ENCODE data around the gene ABCB10. TPM values are rescaled to one million over a fixed set of nuclear protein-coding genes. Genes with fewer than 3 reads are reported as not detected.
"Not testable (repeated sequence)": the region's sequence is repeated elsewhere in the genome, so short reads cannot be mapped to it uniquely, and the experiment has no call there.

The ABCB10 gene
- total RNA-seq, 1 donor from 2014 or later = 20.2 TPM

DNA sequence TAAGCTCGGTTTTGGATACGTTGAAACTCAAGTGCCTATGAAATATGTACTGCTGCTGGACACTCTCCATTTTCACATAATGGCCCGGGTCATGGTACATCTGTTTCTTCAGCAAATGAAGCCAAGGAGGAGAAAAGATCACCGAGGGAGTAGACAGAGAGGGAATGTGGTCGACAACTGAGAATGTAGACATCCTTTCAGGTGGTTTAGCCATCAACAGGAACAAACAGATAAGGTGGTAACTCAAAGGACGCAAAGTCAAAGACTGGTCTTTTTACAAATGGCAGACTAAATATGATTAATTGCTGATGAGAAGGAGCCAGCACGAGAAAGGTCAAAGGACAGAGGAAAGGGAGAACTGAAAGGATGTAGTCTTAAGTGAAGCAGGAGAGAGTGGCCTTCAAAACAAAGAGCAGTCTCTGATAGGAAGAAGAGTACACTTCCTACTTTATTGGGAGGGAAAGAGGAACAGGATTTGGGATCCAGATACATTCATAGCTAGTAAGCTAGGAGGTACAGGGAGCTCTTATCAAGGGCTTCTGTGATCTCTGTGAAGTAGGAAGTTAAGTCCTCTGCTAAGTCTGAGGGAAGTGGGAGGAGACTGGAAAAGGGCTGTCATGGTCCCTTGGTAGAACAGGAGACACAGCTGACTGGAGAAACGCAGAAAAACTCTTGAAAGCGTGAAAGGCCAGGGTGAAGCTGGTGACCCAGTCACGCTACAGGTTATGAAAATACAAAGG, 78.7 kb downstream of the ABCB10 start:
- Mint-ChIP-seq H3K36me3 (ENCODE audit: unreplicated experiment) (peaks cover 45% of the 10 kb centered on the region), H3K27me3 (ENCODE audit: unreplicated experiment) (no peaks in the 10 kb centered on the region), H3K4me3 (ENCODE audit: unreplicated experiment) (no peak overlapping the region), H3K27ac (ENCODE audit: unreplicated experiment) (no peak overlapping the region), H3K9me3 (ENCODE audit: unreplicated experiment) (no peaks in the 10 kb centered on the region), H3K4me1 (ENCODE audit: unreplicated experiment) (no peaks in the 10 kb centered on the region)
- no peak for TF ChIP-seq CTCF (IDR thresholded peaks at IDR 0.05)
- DNase-seq (ENCODE audit: extremely low spot score, unreplicated experiment) = no peak

DNA sequence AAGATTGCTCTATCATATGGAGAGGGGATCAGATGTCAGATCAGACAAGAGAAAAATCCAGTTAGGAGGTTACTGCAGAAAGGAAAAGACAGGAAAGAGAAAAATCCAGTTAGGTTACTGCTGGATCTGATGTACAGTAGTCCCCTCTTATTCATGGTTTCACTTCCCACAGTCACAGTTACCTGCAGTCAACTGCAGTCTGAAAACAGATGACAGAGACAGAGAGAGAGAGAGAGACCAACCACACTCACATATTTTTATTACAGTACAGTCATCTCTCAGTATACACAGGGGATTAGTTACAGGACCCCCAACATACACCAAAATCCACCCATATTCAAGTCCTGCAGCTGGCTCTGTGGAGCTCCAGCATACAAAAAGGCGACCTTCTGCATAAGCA, 79.7 kb downstream of the ABCB10 start:
- no peak for TF ChIP-seq CTCF (IDR thresholded peaks at IDR 0.05)
- Mint-ChIP-seq H3K27ac (ENCODE audit: unreplicated experiment) (no peak overlapping the region), H3K27me3 (ENCODE audit: unreplicated experiment) (no peaks in the 10 kb centered on the region), H3K9me3 (ENCODE audit: unreplicated experiment) (no peaks in the 10 kb centered on the region), H3K4me1 (ENCODE audit: unreplicated experiment) (no peaks in the 10 kb centered on the region), H3K4me3 (ENCODE audit: unreplicated experiment) (no peak overlapping the region), H3K36me3 (ENCODE audit: unreplicated experiment) (peaks cover 48% of the 10 kb centered on the region)
- DNase-seq (ENCODE audit: extremely low spot score, unreplicated experiment) = no peak

GRCh38 chr1:229475859-229476258, 82.6 kb downstream of the ABCB10 start:
- H3K27me3 Mint-ChIP-seq (ENCODE audit: unreplicated experiment); H3K27ac Mint-ChIP-seq (ENCODE audit: unreplicated experiment); H3K9me3 Mint-ChIP-seq (ENCODE audit: unreplicated experiment); DNase-seq (ENCODE audit: extremely low spot score, unreplicated experiment); H3K4me3 Mint-ChIP-seq (ENCODE audit: unreplicated experiment); H3K4me1 Mint-ChIP-seq (ENCODE audit: unreplicated experiment): not testable (repeated sequence)
- peaks cover 50% of the 10 kb centered on the region for H3K36me3 Mint-ChIP-seq (ENCODE audit: unreplicated experiment)

DNA sequence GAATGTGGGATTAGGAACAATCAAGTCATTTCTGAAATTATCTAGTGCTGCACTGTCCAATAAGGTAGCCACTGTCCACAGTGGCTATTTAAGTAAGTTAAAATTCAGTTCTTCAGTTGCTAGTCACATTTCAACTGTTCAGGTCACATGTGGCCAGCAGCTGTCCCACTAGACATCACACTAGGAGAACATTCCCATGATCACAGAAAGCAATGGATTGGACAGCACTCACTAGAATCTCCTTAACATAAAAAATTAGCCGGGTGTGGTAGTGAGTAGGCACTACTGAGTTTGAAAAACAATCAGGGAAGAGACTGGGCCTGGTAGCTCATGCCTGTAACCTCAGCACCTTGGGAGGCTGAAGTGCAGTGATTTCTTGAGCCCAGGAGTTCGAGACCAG, 84.0 kb downstream of the ABCB10 start:
- no peak for DNase-seq (ENCODE audit: extremely low spot score, unreplicated experiment)
- Mint-ChIP-seq H3K4me3 (ENCODE audit: unreplicated experiment) (no peak overlapping the region), H3K36me3 (ENCODE audit: unreplicated experiment) (peaks cover 55% of the 10 kb centered on the region), H3K27ac (ENCODE audit: unreplicated experiment) (no peak overlapping the region), H3K9me3 (ENCODE audit: unreplicated experiment) (no peaks in the 10 kb centered on the region), H3K4me1 (ENCODE audit: unreplicated experiment) (no peaks in the 10 kb centered on the region), H3K27me3 (ENCODE audit: unreplicated experiment) (no peaks in the 10 kb centered on the region)
- TF ChIP-seq CTCF (IDR thresholded peaks at IDR 0.05) = no peak

DNA sequence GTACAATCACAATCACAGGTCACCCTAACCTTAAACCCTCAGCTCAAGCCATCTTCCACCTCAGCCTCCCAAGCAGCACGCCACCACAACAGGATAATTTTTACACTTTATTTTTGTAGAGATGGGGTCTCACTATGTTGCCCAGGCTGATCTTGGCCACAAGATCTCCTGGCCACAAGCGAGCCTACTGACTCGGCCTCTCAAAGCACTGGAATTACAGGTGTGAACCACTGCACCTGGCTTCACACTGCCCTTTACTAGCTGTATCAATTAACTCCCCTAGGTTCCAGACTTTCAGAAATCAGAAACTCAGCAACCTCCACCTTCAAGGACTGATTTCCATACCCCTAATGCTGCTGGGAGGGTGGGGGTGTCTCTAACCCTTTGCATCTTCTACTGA, 87.3 kb downstream of the ABCB10 start:
- peaks cover 55% of the 10 kb centered on the region for H3K36me3 Mint-ChIP-seq (ENCODE audit: unreplicated experiment)
- no peak for TF ChIP-seq CTCF (IDR thresholded peaks at IDR 0.05)
- H3K9me3 Mint-ChIP-seq (ENCODE audit: unreplicated experiment) = no peaks in the 10 kb centered on the region
- DNase-seq (ENCODE audit: extremely low spot score, unreplicated experiment) = no peak
- no peaks in the 10 kb centered on the region for H3K27me3 Mint-ChIP-seq (ENCODE audit: unreplicated experiment)
- no peaks in the 10 kb centered on the region for H3K4me1 Mint-ChIP-seq (ENCODE audit: unreplicated experiment)
- no peak overlapping the region for H3K4me3 Mint-ChIP-seq (ENCODE audit: unreplicated experiment)
- H3K27ac Mint-ChIP-seq (ENCODE audit: unreplicated experiment) = no peak overlapping the region
